GM23338 (cell line): ENCODE data around the gene PSMD11. TPM values are rescaled to one million over a fixed set of nuclear protein-coding genes. Genes with fewer than 3 reads are reported as not detected.
A peak's percentile ranks its signal among the peaks of the same experiment; 100 is the strongest.

Experiments used
- ATAC-seq: fragments of 200-7000 bp; cut with Tn5 transposase; 3 replicates; pipeline ENCODE4 v1.9.1; 2020
- DNase-seq: peaks from one replicate; pipeline ENCODE4 v3.0.0-alpha.2; 2015; ENCODE audit warnings: low spot score
- H2AFZ ChIP-seq: fragments of 200-600 bp; sonication (generic); 2 replicates; pipeline ENCODE4 v1.8.0; 2016; ENCODE audit warnings: antibody characterized with exemption, mild to moderate bottlenecking, moderate library complexity
- H3F3A ChIP-seq: fragments of 200-600 bp; sonication (generic); replicated peaks from 2 replicates; pipeline ENCODE4 v1.8.0; 2017; ENCODE audit warnings: antibody characterized with exemption, mixed run types, low read depth
- H3K27ac ChIP-seq: fragments of 200-600 bp; sonication (generic); 2 replicates; pipeline ENCODE4 v1.6.1; 2016; ENCODE audit warnings: low read depth
- H3K27me3 ChIP-seq: fragments of 200-600 bp; sonication (generic); 2 replicates; pipeline ENCODE4 v1.8.0; 2016; ENCODE audit warnings: mild to moderate bottlenecking, mixed run types, moderate library complexity; ENCODE audit not compliant: insufficient read depth
- H3K36me3 ChIP-seq: fragments of 200-600 bp; sonication (generic); 2 replicates; pipeline ENCODE4 v1.8.0; 2016; ENCODE audit warnings: mild to moderate bottlenecking; ENCODE audit not compliant: insufficient read depth
- H3K4me1 ChIP-seq: fragments of 200-600 bp; sonication (generic); 2 replicates; pipeline ENCODE4 v1.8.0; 2016; ENCODE audit warnings: mild to moderate bottlenecking, moderate library complexity; ENCODE audit not compliant: insufficient read depth
- H3K4me2 ChIP-seq: fragments of 200-600 bp; sonication (generic); 2 replicates; pipeline ENCODE4 v1.7.1; 2017; ENCODE audit warnings: mixed run types
- H3K4me3 ChIP-seq: fragments of 200-600 bp; sonication (generic); 2 replicates; pipeline ENCODE4 v1.6.1; 2016; ENCODE audit warnings: mixed run types
- H3K79me2 ChIP-seq: fragments of 200-600 bp; sonication (generic); replicated peaks from 2 replicates; pipeline ENCODE4 v1.8.0; 2017; ENCODE audit warnings: mild to moderate bottlenecking; ENCODE audit not compliant: insufficient read depth
- H3K9me2 ChIP-seq: fragments of 200-600 bp; sonication (generic); 2 replicates; pipeline ENCODE4 v1.8.0; 2017; ENCODE audit not compliant: insufficient read depth
- H4K20me1 ChIP-seq: fragments of 200-600 bp; sonication (generic); replicated peaks from 2 replicates; pipeline ENCODE4 v1.8.0; 2017; ENCODE audit warnings: mild to moderate bottlenecking; ENCODE audit not compliant: insufficient read depth
- H3K27ac Mint-ChIP-seq: 2 replicates; pipeline ENCODE4 v1.8.0; 2020; ENCODE audit warnings: inconsistent platforms, mild to moderate bottlenecking, moderate library complexity, mixed read lengths
- H3K27me3 Mint-ChIP-seq: 3 replicates; pipeline ENCODE4 v1.8.0; 2022; ENCODE audit warnings: low read depth, mild to moderate bottlenecking, moderate library complexity, mixed read lengths, inconsistent platforms; ENCODE audit not compliant: insufficient read depth, poor library complexity
- H3K36me3 Mint-ChIP-seq: 3 replicates; pipeline ENCODE4 v1.8.0; 2021; ENCODE audit warnings: low read depth, mild to moderate bottlenecking, inconsistent platforms, moderate library complexity, mixed read lengths
- H3K4me1 Mint-ChIP-seq: 3 replicates; pipeline ENCODE4 v1.8.0; 2020; ENCODE audit warnings: mild to moderate bottlenecking, inconsistent platforms, mixed read lengths
- H3K4me3 Mint-ChIP-seq: 3 replicates; pipeline ENCODE4 v1.8.0; 2021; ENCODE audit warnings: moderate library complexity, mild to moderate bottlenecking, inconsistent platforms, mixed read lengths
- H3K9me3 Mint-ChIP-seq: 3 replicates; pipeline ENCODE4 v1.8.0; 2020; ENCODE audit warnings: moderate library complexity, mild to moderate bottlenecking, inconsistent platforms, mixed read lengths
- CREB1 ChIP-seq: fragments of 250-450 bp; sonication (Bioruptor Pico); IDR thresholded peaks from 2 replicates; pipeline ENCODE4 v1.5.0; 2020; ENCODE audit warnings: low read depth, mild to moderate bottlenecking, moderate library complexity
- EZH2 ChIP-seq: fragments of 200-600 bp; sonication (generic); IDR thresholded peaks from one replicate; pipeline ENCODE4 v1.8.0; 2017; ENCODE audit warnings: antibody characterized with exemption, mild to moderate bottlenecking, low read depth; ENCODE audit not compliant: unreplicated experiment
- EZH2phosphoT487 ChIP-seq: fragments of 200-600 bp; sonication (generic); IDR thresholded peaks from one replicate; pipeline ENCODE4 v1.8.1; 2018; ENCODE audit warnings: antibody characterized with exemption; ENCODE audit not compliant: unreplicated experiment
- NANOG ChIP-seq: IDR thresholded peaks from 2 replicates; pipeline ENCODE4 v1.6.1; 2016; ENCODE audit warnings: antibody characterized with exemption, borderline replicate concordance
- POLR2AphosphoS5 ChIP-seq: IDR thresholded peaks from 2 replicates; pipeline ENCODE4 v1.6.1; 2016; ENCODE audit warnings: antibody characterized with exemption, low read depth
- STAT1 ChIP-seq: IDR thresholded peaks from one replicate; pipeline ENCODE4 v1.6.1; 2016; ENCODE audit warnings: antibody characterized with exemption; ENCODE audit not compliant: unreplicated experiment
- ZNF114 ChIP-seq: fragments of 250-450 bp; sonication (Bioruptor Pico); IDR thresholded peaks from 2 replicates; pipeline ENCODE4 v1.5.0; 2020; ENCODE audit warnings: mild to moderate bottlenecking, moderate library complexity
- ZNF331 ChIP-seq: fragments of 250-450 bp; sonication (Bioruptor Pico); IDR thresholded peaks from 2 replicates; pipeline ENCODE4 v1.5.0; 2020; ENCODE audit warnings: low read depth, mild to moderate bottlenecking, moderate library complexity
- polyA plus RNA-seq: library from polyadenylated mRNA; unstranded; fragments of >200 nt; fragmentation: Nextera tagmentation; extraction: Ambion mirVana; gene quantifications from 2 replicates; pipeline ENCODE4 v1.2.1, GENCODE V29; 2016
- small RNA-seq: library from RNA; depleted of rRNA; stranded (forward); fragments of <200 nt; gene quantifications from one replicate; pipeline ENCODE3, GENCODE V24; 2014; ENCODE audit warnings: low replicate concordance
- total RNA-seq: library from RNA; depleted of rRNA; stranded (reverse); fragments of >200 nt; shearing (Covaris generic); gene quantifications from 2 replicates; pipeline ENCODE4 v1.2.3, GENCODE V29; 2014; rRNA removed
- TF ChIP-seq, protein P1 (sequence below): IDR thresholded peaks from 2 replicates; pipeline ENCODE4 v1.6.1; 2016; ENCODE audit warnings: antibody characterized with exemption
- TF ChIP-seq, protein P2 (sequence below), 2 experiments: fragments of 200-600 bp in 1 of 2; sonication (generic) in 1 of 2; conservative IDR thresholded peaks; 2 replicates each; pipeline versions ENCODE4 v1.5.1 to v1.6.1; 2016 to 2017; ENCODE audit warnings: antibody characterized with exemption in 2 of 2, low read depth in 2 of 2, mild to moderate bottlenecking in 2 of 2, moderate library complexity in 1 of 2

Gene PSMD11
- total and polyA plus RNA-seq, 2 experiments from 2014 or later = 180 to 360 TPM

- H2AFZ ChIP-seq = no peak overlapping the region
- no peak for TF ChIP-seq EZH2
- no peak for TF ChIP-seq EZH2phosphoT487
- TF ChIP-seq CREB1 = no peak
- no peak for TF ChIP-seq STAT1
- TF ChIP-seq ZNF114 (CRISPR knock-in tag) = no peak
- TF ChIP-seq, protein P1, sequence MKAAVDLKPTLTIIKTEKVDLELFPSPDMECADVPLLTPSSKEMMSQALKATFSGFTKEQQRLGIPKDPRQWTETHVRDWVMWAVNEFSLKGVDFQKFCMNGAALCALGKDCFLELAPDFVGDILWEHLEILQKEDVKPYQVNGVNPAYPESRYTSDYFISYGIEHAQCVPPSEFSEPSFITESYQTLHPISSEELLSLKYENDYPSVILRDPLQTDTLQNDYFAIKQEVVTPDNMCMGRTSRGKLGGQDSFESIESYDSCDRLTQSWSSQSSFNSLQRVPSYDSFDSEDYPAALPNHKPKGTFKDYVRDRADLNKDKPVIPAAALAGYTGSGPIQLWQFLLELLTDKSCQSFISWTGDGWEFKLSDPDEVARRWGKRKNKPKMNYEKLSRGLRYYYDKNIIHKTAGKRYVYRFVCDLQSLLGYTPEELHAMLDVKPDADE = no peak
- TF ChIP-seq POLR2AphosphoS5 = no peak
- no peak for TF ChIP-seq ZNF331 (CRISPR knock-in tag)
- no peak for TF ChIP-seq NANOG
- TF ChIP-seq, protein P2, sequence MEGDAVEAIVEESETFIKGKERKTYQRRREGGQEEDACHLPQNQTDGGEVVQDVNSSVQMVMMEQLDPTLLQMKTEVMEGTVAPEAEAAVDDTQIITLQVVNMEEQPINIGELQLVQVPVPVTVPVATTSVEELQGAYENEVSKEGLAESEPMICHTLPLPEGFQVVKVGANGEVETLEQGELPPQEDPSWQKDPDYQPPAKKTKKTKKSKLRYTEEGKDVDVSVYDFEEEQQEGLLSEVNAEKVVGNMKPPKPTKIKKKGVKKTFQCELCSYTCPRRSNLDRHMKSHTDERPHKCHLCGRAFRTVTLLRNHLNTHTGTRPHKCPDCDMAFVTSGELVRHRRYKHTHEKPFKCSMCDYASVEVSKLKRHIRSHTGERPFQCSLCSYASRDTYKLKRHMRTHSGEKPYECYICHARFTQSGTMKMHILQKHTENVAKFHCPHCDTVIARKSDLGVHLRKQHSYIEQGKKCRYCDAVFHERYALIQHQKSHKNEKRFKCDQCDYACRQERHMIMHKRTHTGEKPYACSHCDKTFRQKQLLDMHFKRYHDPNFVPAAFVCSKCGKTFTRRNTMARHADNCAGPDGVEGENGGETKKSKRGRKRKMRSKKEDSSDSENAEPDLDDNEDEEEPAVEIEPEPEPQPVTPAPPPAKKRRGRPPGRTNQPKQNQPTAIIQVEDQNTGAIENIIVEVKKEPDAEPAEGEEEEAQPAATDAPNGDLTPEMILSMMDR (conservative IDR thresholded peaks at IDR 0.05; ENCODE audit: low read depth in 2 of 2) = no peak
- H3K9me2 ChIP-seq = no peaks in the 10 kb centered on the region
- no peak for DNase-seq
- H3K4me1 ChIP-seq = no peaks in the 10 kb centered on the region
- no peak overlapping the region for H3K27ac ChIP-seq
- H3F3A ChIP-seq = no peaks in the 10 kb centered on the region
- no peak overlapping the region for H3K4me2 ChIP-seq
- H3K4me3 Mint-ChIP-seq = no peak overlapping the region
- H4K20me1 ChIP-seq = no peaks in the 10 kb centered on the region
- no peak overlapping the region for H3K4me3 ChIP-seq
- H3K27me3 Mint-ChIP-seq = peaks cover 2% of the 10 kb centered on the region
- H3K36me3 Mint-ChIP-seq = no peaks in the 10 kb centered on the region
- H3K27ac Mint-ChIP-seq = no peak overlapping the region
- no peaks in the 10 kb centered on the region for H3K27me3 ChIP-seq
- ATAC-seq = peak; percentile 66; the same call in 2 of the 3 replicates
- no peaks in the 10 kb centered on the region for H3K79me2 ChIP-seq
- H3K36me3 ChIP-seq = no peaks in the 10 kb centered on the region
- H3K4me1 Mint-ChIP-seq = no peaks in the 10 kb centered on the region; the same call in 2 of the 3 replicates
- H3K9me3 Mint-ChIP-seq = no peaks in the 10 kb centered on the region
These were observed 85.3 kb downstream of the PSMD11 start for GRCh38 chr17:32529604-32530003.

Small RNA genes within 50 kb of the gene (small RNA-seq; reads per million reads assigned to genes)
- gene AC005899.2 = not detected
- not detected for gene AC005899.6
- not detected for gene RF00019

Other genes starting within 250 kb of the PSMD11 start
- 8.1 and 12.3 TPM in 2 replicates for gene RHBDL3, start 178.7 kb upstream of the PSMD11 start, total RNA-seq
- 2.0 and 2.3 TPM in 2 replicates for gene RHBDL3, start 178.7 kb upstream of the PSMD11 start, polyA plus RNA-seq
- gene C17orf75, start 102.3 kb upstream of the PSMD11 start, total RNA-seq = 26.8 and 35.9 TPM in 2 replicates
- 43.3 and 50.1 TPM in 2 replicates for gene C17orf75, start 102.3 kb upstream of the PSMD11 start, polyA plus RNA-seq
- 234 and 240 TPM in 2 replicates for gene ZNF207, start 94.4 kb upstream of the PSMD11 start, total RNA-seq
- gene ZNF207, start 94.4 kb upstream of the PSMD11 start, polyA plus RNA-seq = 155 and 171 TPM in 2 replicates
- gene CDK5R1, start 42.5 kb downstream of the PSMD11 start, total RNA-seq = 8.7 and 11.6 TPM in 2 replicates
- 4.0 and 4.1 TPM in 2 replicates for gene CDK5R1, start 42.5 kb downstream of the PSMD11 start, polyA plus RNA-seq